ENCODE results near the gene ZDHHC14. TPM values are rescaled to one million over a fixed set of nuclear protein-coding genes. Genes with fewer than 3 reads are reported as not detected.

The ZDHHC14 gene
- total RNA-seq, 1 experiment from 2014 or later: 4.9 TPM

DNA sequence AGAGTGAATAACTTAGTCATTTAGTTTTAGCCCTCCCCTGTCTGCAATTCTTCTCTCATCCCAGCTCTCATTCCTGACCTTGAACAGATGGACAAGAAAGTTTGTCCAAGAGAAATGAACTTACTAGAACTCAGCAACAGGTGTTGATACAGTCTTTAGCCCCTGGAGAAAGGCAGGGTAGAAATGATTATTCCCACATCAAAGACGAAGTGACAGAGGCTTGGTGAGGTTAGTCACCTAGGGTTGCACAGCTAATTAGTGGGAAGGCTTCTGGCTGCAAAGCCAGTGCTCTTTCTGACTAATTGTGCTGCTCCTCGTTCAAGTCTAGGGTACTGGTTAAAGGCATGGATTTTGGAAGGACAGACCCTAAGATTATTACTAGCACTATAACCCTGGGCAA lies 4.5 kb downstream of the ZDHHC14 start:
- no peak overlapping the region for H3K27ac ChIP-seq (ENCODE audit: low read length)
- no peaks in the 10 kb centered on the region for H3K9me2 ChIP-seq (replicated peaks; ENCODE audit: low read length)
- peaks cover 7% of the 10 kb centered on the region; the same call in 1 of the 2 replicates for H3K4me1 ChIP-seq (ENCODE audit: insufficient read depth, low read length)
- ChIA-PET CTCF (no interaction called here), POLR2A (ENCODE audit: unreplicated experiment) (interaction anchor here (0.6 kb wide), 1 partner anchor 170 kb away, joined by 3 read pairs; no protein-coding TSS in a partner anchor)
- H3K36me3 ChIP-seq (ENCODE audit: low read depth, low read length): peaks cover 7% of the 10 kb centered on the region; the same call in 1 of the 2 replicates
- intact Hi-C loops (cut with micrococcal nuclease): no loop called here
- H3K4me2 ChIP-seq (ENCODE audit: low read length): no peak overlapping the region
- H3K4me3 ChIP-seq (ENCODE audit: low read length): no peak overlapping the region
- peaks cover 22% of the 10 kb centered on the region for H3K79me2 ChIP-seq (ENCODE audit: low read length)
- no peaks in the 10 kb centered on the region for H3F3A ChIP-seq (ENCODE audit: low read length, unreplicated experiment)
- TF ChIP-seq EZH2 (IDR thresholded peaks at IDR 0.05; ENCODE audit: low read length, unreplicated experiment): no peak
- TF ChIP-seq, protein P1, sequence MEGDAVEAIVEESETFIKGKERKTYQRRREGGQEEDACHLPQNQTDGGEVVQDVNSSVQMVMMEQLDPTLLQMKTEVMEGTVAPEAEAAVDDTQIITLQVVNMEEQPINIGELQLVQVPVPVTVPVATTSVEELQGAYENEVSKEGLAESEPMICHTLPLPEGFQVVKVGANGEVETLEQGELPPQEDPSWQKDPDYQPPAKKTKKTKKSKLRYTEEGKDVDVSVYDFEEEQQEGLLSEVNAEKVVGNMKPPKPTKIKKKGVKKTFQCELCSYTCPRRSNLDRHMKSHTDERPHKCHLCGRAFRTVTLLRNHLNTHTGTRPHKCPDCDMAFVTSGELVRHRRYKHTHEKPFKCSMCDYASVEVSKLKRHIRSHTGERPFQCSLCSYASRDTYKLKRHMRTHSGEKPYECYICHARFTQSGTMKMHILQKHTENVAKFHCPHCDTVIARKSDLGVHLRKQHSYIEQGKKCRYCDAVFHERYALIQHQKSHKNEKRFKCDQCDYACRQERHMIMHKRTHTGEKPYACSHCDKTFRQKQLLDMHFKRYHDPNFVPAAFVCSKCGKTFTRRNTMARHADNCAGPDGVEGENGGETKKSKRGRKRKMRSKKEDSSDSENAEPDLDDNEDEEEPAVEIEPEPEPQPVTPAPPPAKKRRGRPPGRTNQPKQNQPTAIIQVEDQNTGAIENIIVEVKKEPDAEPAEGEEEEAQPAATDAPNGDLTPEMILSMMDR (conservative IDR thresholded peaks at IDR 0.05; ENCODE audit: low read depth, low read length): no peak
- no peak for TF ChIP-seq EZH2phosphoT487 (IDR thresholded peaks at IDR 0.05; ENCODE audit: borderline replicate concordance, low read length)
- ATAC-seq (no peak), DNase-seq (no peak)
- H4K20me1 ChIP-seq (ENCODE audit: low read length): no peaks in the 10 kb centered on the region
- no peak overlapping the region for H3K9ac ChIP-seq (ENCODE audit: low read length)
- no peaks in the 10 kb centered on the region for H3K27me3 ChIP-seq (ENCODE audit: low read length)
- BruUV-seq (replicated peaks): no TSS peak
- H2AFZ ChIP-seq (ENCODE audit: low read length): no peak overlapping the region
- peaks cover 13% of the 10 kb centered on the region for H3K9me3 ChIP-seq (ENCODE audit: low read length)

DNA sequence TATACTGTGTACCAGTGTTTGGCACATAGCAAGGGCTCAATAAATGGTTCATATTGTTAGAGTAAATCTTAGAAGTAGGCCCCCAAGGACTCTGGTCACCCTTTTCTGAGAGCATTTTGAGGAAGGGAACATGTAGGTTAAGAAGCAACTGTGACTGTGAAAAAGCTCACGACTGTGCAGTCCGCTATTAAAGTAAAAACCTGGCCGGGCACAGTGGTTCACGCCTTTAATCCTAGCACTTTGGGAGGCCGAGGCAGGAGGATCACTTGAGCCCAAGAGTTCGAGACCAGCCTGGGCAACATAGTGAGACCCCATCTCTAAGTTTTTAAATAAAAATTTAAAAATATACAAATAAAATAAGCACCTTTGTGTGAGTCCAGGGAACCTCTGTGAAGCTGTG lies 5.0 kb downstream of the ZDHHC14 start:
- DNase-seq: no peak
- ChIA-PET POLR2A (ENCODE audit: unreplicated experiment) (no interaction called here), CTCF (no interaction called here)
- TF ChIP-seq EZH2phosphoT487 (IDR thresholded peaks at IDR 0.05; ENCODE audit: borderline replicate concordance, low read length) (no peak), EZH2 (IDR thresholded peaks at IDR 0.05; ENCODE audit: low read length, unreplicated experiment) (no peak)
- TF ChIP-seq, protein P1 (conservative IDR thresholded peaks at IDR 0.05; ENCODE audit: low read depth, low read length): no peak
- no peak overlapping the region for H3K4me2 ChIP-seq (ENCODE audit: low read length)
- peaks cover 7% of the 10 kb centered on the region; the same call in 1 of the 2 replicates for H3K4me1 ChIP-seq (ENCODE audit: insufficient read depth, low read length)
- no peaks in the 10 kb centered on the region for H3K9me2 ChIP-seq (replicated peaks; ENCODE audit: low read length)
- no peak for ATAC-seq
- no peaks in the 10 kb centered on the region for H3K27me3 ChIP-seq (ENCODE audit: low read length)
- no peaks in the 10 kb centered on the region for H3F3A ChIP-seq (ENCODE audit: low read length, unreplicated experiment)
- H3K79me2 ChIP-seq (ENCODE audit: low read length): peaks cover 22% of the 10 kb centered on the region
- H4K20me1 ChIP-seq (ENCODE audit: low read length): no peaks in the 10 kb centered on the region
- H3K9ac ChIP-seq (ENCODE audit: low read length): no peak overlapping the region
- H3K36me3 ChIP-seq (ENCODE audit: low read depth, low read length): peaks cover 11% of the 10 kb centered on the region; the same call in 1 of the 2 replicates
- intact Hi-C loops (cut with micrococcal nuclease): no loop called here
- H3K27ac ChIP-seq (ENCODE audit: low read length): no peak overlapping the region
- H2AFZ ChIP-seq (ENCODE audit: low read length): no peak overlapping the region
- BruUV-seq (replicated peaks): no TSS peak
- H3K4me3 ChIP-seq (ENCODE audit: low read length): no peak overlapping the region
- H3K9me3 ChIP-seq (ENCODE audit: low read length): peaks cover 19% of the 10 kb centered on the region

DNA sequence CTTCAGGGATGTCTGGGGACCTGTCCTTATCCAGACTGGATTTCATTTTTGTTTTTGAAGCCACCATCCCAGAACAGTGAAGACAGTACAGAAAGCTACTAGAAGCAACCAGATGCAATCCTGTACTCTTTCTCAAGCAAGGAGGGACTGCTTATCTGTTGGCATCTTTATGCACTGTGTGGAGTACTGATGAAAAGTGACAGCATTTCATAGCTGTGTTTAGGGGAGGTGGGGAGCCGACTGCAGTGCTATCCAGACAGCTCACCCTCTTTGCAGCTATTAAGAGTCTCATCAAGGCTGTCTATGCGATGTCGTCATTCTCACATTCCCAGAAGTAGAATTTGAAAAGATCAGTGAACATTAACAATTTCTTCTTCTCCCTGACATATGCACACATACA lies 5.5 kb downstream of the ZDHHC14 start:
- H3F3A ChIP-seq (ENCODE audit: low read length, unreplicated experiment): no peaks in the 10 kb centered on the region
- H3K27ac ChIP-seq (ENCODE audit: low read length): no peak overlapping the region
- H3K36me3 ChIP-seq (ENCODE audit: low read depth, low read length): peaks cover 12% of the 10 kb centered on the region; the same call in 1 of the 2 replicates
- H3K79me2 ChIP-seq (ENCODE audit: low read length): peaks cover 22% of the 10 kb centered on the region
- no peak overlapping the region for H2AFZ ChIP-seq (ENCODE audit: low read length)
- TF ChIP-seq, protein P1 (conservative IDR thresholded peaks at IDR 0.05; ENCODE audit: low read depth, low read length): no peak
- TF ChIP-seq EZH2phosphoT487 (IDR thresholded peaks at IDR 0.05; ENCODE audit: borderline replicate concordance, low read length) (no peak), EZH2 (IDR thresholded peaks at IDR 0.05; ENCODE audit: low read length, unreplicated experiment) (no peak)
- POLR2A ChIA-PET (ENCODE audit: unreplicated experiment): no interaction called here
- BruUV-seq (replicated peaks): no TSS peak
- H4K20me1 ChIP-seq (ENCODE audit: low read length): no peaks in the 10 kb centered on the region
- H3K9ac ChIP-seq (ENCODE audit: low read length): no peak overlapping the region
- no peak for ATAC-seq
- intact Hi-C loops (cut with micrococcal nuclease): no loop called here
- peaks cover 7% of the 10 kb centered on the region; the same call in 1 of the 2 replicates for H3K4me1 ChIP-seq (ENCODE audit: insufficient read depth, low read length)
- H3K9me2 ChIP-seq (replicated peaks; ENCODE audit: low read length): no peaks in the 10 kb centered on the region
- H3K4me2 ChIP-seq (ENCODE audit: low read length): no peak overlapping the region
- H3K9me3 ChIP-seq (ENCODE audit: low read length): peaks cover 19% of the 10 kb centered on the region
- CTCF ChIA-PET: no interaction called here
- H3K4me3 ChIP-seq (ENCODE audit: low read length): no peak overlapping the region
- DNase-seq: no peak
- no peaks in the 10 kb centered on the region for H3K27me3 ChIP-seq (ENCODE audit: low read length)

Data from PC-3 (cell line).